Measurements from ENCODE around the gene ADARB1. TPM values are rescaled to one million over a fixed set of nuclear protein-coding genes. Genes with fewer than 3 reads are reported as not detected.

The ADARB1 gene
- total and polyA plus RNA-seq, 2 experiments from 2014 or later: 4.8 to 14.8 TPM

GRCh38 chr21:45139473-45139872, 65.1 kb downstream of the ADARB1 start:
- 0 out of 2 replicates have a peak, but pooled peaks cover 4% of the 10 kb centered on the region for H4K20me1 ChIP-seq (replicated peaks; ENCODE audit: insufficient read depth)
- H3K36me3 ChIP-seq (ENCODE audit: insufficient read depth): no peaks in the 10 kb centered on the region
- no peak overlapping the region for H3K27ac ChIP-seq (ENCODE audit: low read depth)
- no peaks in the 10 kb centered on the region for H3K4me1 ChIP-seq (ENCODE audit: insufficient read depth)
- DNase-seq (ENCODE audit: low spot score) (no peak), ATAC-seq (no peak)
- H3K9me3 Mint-ChIP-seq: no peaks in the 10 kb centered on the region
- peaks cover 2% of the 10 kb centered on the region; the same call in 1 of the 3 replicates for H3K4me1 Mint-ChIP-seq
- peaks cover 9% of the 10 kb centered on the region for H3K27me3 Mint-ChIP-seq (ENCODE audit: insufficient read depth, low read depth, poor library complexity)
- no peaks in the 10 kb centered on the region for H3K36me3 Mint-ChIP-seq (ENCODE audit: low read depth)
- H3K27ac Mint-ChIP-seq: no peak overlapping the region
- TF ChIP-seq ETS1 (IDR thresholded peaks at IDR 0.05): no peak
- no peak for TF ChIP-seq STAT1 (IDR thresholded peaks at IDR 0.05; ENCODE audit: unreplicated experiment)
- TF ChIP-seq ZNF331 (CRISPR knock-in tag; IDR thresholded peaks at IDR 0.05; ENCODE audit: low read depth): no peak
- no peak for TF ChIP-seq NANOG (IDR thresholded peaks at IDR 0.05; ENCODE audit: borderline replicate concordance)
- no peak for TF ChIP-seq REST (IDR thresholded peaks at IDR 0.05; ENCODE audit: unreplicated experiment)
- TF ChIP-seq CTCF (conservative IDR thresholded peaks at IDR 0.05; ENCODE audit: low read depth in 2 of 2): no peak
- TF ChIP-seq POLR2AphosphoS5 (IDR thresholded peaks at IDR 0.05; ENCODE audit: low read depth): no peak
- no peak for TF ChIP-seq EZH2phosphoT487 (IDR thresholded peaks at IDR 0.05; ENCODE audit: unreplicated experiment)
- TF ChIP-seq ZNF114 (CRISPR knock-in tag; IDR thresholded peaks at IDR 0.05): no peak
- TF ChIP-seq ZNF462 (CRISPR knock-in tag; IDR thresholded peaks at IDR 0.05): no peak
- no peak overlapping the region for H2AFZ ChIP-seq
- no peak overlapping the region for H3K4me3 Mint-ChIP-seq
- no peaks in the 10 kb centered on the region for H3K9me2 ChIP-seq (ENCODE audit: insufficient read depth)
- no peaks in the 10 kb centered on the region for H3K79me2 ChIP-seq (replicated peaks; ENCODE audit: insufficient read depth)
- no peak overlapping the region for H3K4me3 ChIP-seq
- no peak overlapping the region for H3K4me2 ChIP-seq
- no peaks in the 10 kb centered on the region for H3K27me3 ChIP-seq (ENCODE audit: insufficient read depth)
- no peaks in the 10 kb centered on the region for H3F3A ChIP-seq (replicated peaks; ENCODE audit: low read depth)
